Suprapubic skin (tissue), 3 donors: Measurements from ENCODE around the gene TAAR9.

Experiments
- EP300 ChIP-seq: sonication (generic); formaldehyde crosslinking; IDR thresholded peaks from one replicate; pipeline ENCODE4 v1.6.1; 2017; ENCODE audit warnings: antibody characterized with exemption
- TF ChIP-seq, protein P1 (sequence below), 2 donors: fragments of 200-600 bp in 1 of 2; fragments of 450-650 bp in 1 of 2; sonication (generic) in 1 of 2; IDR thresholded peaks; one replicate each; pipeline ENCODE4 v1.5.1; 2016 to 2019; ENCODE audit warnings: antibody characterized with exemption in 2 of 2, mild to moderate bottlenecking in 1 of 2, moderate library complexity in 1 of 2

DNA sequence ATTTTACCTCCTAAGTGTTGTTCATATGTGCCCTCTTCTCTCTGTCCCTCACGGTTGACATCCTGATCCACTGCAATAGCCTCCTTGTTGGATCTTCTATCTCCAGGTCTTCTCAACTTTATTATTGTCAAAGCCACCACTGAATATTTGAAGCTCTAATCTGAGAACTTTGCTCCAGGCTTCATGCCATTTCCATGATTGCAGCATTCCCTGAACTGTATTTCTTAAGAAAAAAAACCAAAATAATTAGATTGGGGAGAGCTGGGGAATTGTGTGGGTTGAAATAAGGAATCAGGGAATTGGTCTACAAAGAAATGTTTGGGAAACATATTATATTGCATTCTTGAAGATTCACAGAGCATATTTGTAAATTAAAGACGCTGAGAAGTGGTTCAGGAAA, 22.7 kb upstream of the TAAR9 start:
- TF ChIP-seq, protein P1, sequence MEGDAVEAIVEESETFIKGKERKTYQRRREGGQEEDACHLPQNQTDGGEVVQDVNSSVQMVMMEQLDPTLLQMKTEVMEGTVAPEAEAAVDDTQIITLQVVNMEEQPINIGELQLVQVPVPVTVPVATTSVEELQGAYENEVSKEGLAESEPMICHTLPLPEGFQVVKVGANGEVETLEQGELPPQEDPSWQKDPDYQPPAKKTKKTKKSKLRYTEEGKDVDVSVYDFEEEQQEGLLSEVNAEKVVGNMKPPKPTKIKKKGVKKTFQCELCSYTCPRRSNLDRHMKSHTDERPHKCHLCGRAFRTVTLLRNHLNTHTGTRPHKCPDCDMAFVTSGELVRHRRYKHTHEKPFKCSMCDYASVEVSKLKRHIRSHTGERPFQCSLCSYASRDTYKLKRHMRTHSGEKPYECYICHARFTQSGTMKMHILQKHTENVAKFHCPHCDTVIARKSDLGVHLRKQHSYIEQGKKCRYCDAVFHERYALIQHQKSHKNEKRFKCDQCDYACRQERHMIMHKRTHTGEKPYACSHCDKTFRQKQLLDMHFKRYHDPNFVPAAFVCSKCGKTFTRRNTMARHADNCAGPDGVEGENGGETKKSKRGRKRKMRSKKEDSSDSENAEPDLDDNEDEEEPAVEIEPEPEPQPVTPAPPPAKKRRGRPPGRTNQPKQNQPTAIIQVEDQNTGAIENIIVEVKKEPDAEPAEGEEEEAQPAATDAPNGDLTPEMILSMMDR (IDR thresholded peaks at IDR 0.05), result no peak
- TF ChIP-seq EP300, result no peak
